K562 (cell line): ENCODE measurements around the gene MSH2. TPM values are rescaled to one million over a fixed set of nuclear protein-coding genes. Genes with fewer than 3 reads are reported as not detected.
A peak's percentile ranks its signal among the peaks of the same experiment; 100 is the strongest.

Experiments used
- ATF3 ChIP-seq, 2 experiments: fragments of 450-650 bp in 1 of 2; sonication (generic) in 1 of 2; formaldehyde crosslinking in 1 of 2; IDR thresholded peaks in 1 of 2; conservative IDR thresholded peaks in 1 of 2; 2 replicates each; pipeline versions ENCODE4 v1.6.1 to v1.8.1; 2016 to 2023; ENCODE audit warnings: mild to moderate bottlenecking in 2 of 2, moderate library complexity in 2 of 2, inconsistent platforms in 1 of 2, missing genetic modification reagents in 1 of 2
- CBX2 ChIP-seq: fragments of 200-600 bp; sonication (generic); IDR thresholded peaks from one replicate; pipeline ENCODE4 v1.6.1; 2012; ENCODE audit warnings: mild to moderate bottlenecking, low read length, inconsistent platforms; ENCODE audit not compliant: insufficient read depth, poor library complexity, severe bottlenecking
- EHMT2 ChIP-seq: fragments of 450-650 bp; IDR thresholded peaks from 2 replicates; pipeline ENCODE4 v1.6.1; 2018; ENCODE audit warnings: antibody characterized with exemption
- ETS2 ChIP-seq: IDR thresholded peaks from 2 replicates; pipeline ENCODE4 v1.6.1; 2016; ENCODE audit warnings: borderline replicate concordance, missing genetic modification characterization, mild to moderate bottlenecking, moderate library complexity, missing compliant biosample characterization; ENCODE audit not compliant: poor library complexity, severe bottlenecking
- MIER1 ChIP-seq: fragments of 450-650 bp; IDR thresholded peaks from 2 replicates; pipeline ENCODE4 v1.6.1; 2016; ENCODE audit warnings: antibody characterized with exemption, mild to moderate bottlenecking, low read depth
- PCBP1 ChIP-seq: fragments of 200-400 bp; formaldehyde crosslinking; IDR thresholded peaks from 2 replicates; pipeline ENCODE4 v1.6.1; 2018; ENCODE audit warnings: mild to moderate bottlenecking, low read depth, low read length; ENCODE audit not compliant: poor library complexity, severe bottlenecking
- THRA ChIP-seq: fragments of 450-650 bp; IDR thresholded peaks from 2 replicates; pipeline ENCODE4 v1.6.1; 2017; ENCODE audit warnings: mild to moderate bottlenecking, moderate library complexity
- YY1 ChIP-seq, 3 experiments: IDR thresholded peaks; 2 replicates each; pipeline ENCODE4 v1.6.1; 2011; ENCODE audit warnings: low read length in 2 of 3, mild to moderate bottlenecking in 2 of 3, moderate library complexity in 2 of 3, borderline replicate concordance in 1 of 3, control low read depth in 1 of 3, low read depth in 1 of 3; ENCODE audit not compliant: insufficient read depth in 3 of 3, insufficient replicate concordance in 2 of 3, control insufficient read depth in 1 of 3, insufficient read length in 1 of 3; ENCODE audit errors: extremely low read depth in 1 of 3
- polyA plus RNA-seq, 8 experiments: library from polyadenylated mRNA; depleted of rRNA in 4 of 8; stranded (reverse) in 5 of 8; unstranded in 3 of 8; fragments of >200 nt; fragmentation: Nextera tagmentation in 2 of 8; fragmentation: Illumina TruSeq in 1 of 8; extraction: Ambion mirVana in 2 of 8; extraction: Trizol in 1 of 8; gene quantifications; 2 replicates each; pipeline versions ENCODE4 v1.2.1 to v1.2.3, GENCODE V29; 2011 to 2014; ENCODE audit warnings: inconsistent platforms in 1 of 8, missing spikeins in 1 of 8
- total RNA-seq, 7 experiments: library from RNA; depleted of rRNA in 6 of 7; stranded (reverse); fragments of >200 nt in 6 of 7; fragmentation: Illumina TruSeq in 2 of 7; extraction: Trizol in 2 of 7; gene quantifications; 2 replicates each; pipeline versions ENCODE4 v1.2.1 to v1.2.3, GENCODE V29; 2011 to 2021; ENCODE audit warnings: low replicate concordance in 1 of 7
- TF ChIP-seq, protein P1 (sequence below): fragments of 450-650 bp; IDR thresholded peaks from 2 replicates; pipeline ENCODE4 v1.6.1; 2017; ENCODE audit warnings: antibody characterized with exemption, mild to moderate bottlenecking

MSH2 gene
- total and polyA plus RNA-seq, 9 of the 15 experiments (the other 6 are each of a cell fraction or from before 2014, with no cell fraction given) = 51.8 to 139 (median 113) TPM

GRCh38 chr2:47360927-47361326 is 42.0 kb upstream of the MSH2 start (continued):
- TF ChIP-seq ATF3 (IDR thresholded peaks at IDR 0.05) (0 out of 2 replicates have a peak, but pooled peaks have one; percentile 17), ATF3 (CRISPR knock-in tag; conservative IDR thresholded peaks at IDR 0.05) (no peak), CBX2 (no peak), MIER1 (no peak), PCBP1 (no peak), EHMT2 (no peak), ETS2 (no peak), THRA (no peak), YY1 (IDR thresholded peaks at IDR 0.05; ENCODE audit: borderline replicate concordance in 1 of 3, control insufficient read depth in 1 of 3, extremely low read depth in 1 of 3, insufficient read depth in 3 of 3, insufficient read length in 1 of 3, insufficient replicate concordance in 2 of 3, low read depth in 1 of 3, low read length in 2 of 3) (peak in 1 of 3 experiments; percentile 52)
- TF ChIP-seq, protein P1, sequence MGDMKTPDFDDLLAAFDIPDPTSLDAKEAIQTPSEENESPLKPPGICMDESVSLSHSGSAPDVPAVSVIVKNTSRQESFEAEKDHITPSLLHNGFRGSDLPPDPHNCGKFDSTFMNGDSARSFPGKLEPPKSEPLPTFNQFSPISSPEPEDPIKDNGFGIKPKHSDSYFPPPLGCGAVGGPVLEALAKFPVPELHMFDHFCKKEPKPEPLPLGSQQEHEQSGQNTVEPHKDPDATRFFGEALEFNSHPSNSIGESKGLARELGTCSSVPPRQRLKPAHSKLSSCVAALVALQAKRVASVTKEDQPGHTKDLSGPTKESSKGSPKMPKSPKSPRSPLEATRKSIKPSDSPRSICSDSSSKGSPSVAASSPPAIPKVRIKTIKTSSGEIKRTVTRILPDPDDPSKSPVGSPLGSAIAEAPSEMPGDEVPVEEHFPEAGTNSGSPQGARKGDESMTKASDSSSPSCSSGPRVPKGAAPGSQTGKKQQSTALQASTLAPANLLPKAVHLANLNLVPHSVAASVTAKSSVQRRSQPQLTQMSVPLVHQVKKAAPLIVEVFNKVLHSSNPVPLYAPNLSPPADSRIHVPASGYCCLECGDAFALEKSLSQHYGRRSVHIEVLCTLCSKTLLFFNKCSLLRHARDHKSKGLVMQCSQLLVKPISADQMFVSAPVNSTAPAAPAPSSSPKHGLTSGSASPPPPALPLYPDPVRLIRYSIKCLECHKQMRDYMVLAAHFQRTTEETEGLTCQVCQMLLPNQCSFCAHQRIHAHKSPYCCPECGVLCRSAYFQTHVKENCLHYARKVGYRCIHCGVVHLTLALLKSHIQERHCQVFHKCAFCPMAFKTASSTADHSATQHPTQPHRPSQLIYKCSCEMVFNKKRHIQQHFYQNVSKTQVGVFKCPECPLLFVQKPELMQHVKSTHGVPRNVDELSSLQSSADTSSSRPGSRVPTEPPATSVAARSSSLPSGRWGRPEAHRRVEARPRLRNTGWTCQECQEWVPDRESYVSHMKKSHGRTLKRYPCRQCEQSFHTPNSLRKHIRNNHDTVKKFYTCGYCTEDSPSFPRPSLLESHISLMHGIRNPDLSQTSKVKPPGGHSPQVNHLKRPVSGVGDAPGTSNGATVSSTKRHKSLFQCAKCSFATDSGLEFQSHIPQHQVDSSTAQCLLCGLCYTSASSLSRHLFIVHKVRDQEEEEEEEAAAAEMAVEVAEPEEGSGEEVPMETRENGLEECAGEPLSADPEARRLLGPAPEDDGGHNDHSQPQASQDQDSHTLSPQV = no peak
